ENCODE measurements around the gene RNF20. TPM values are rescaled to one million over a fixed set of nuclear protein-coding genes. Genes with fewer than 3 reads are reported as not detected.

The RNF20 gene
- total and polyA plus RNA-seq, 2 of the 13 experiments (the other 11 are each of a cell fraction or from before 2014, with no cell fraction given), result 12.7 to 37.6 TPM

DNA sequence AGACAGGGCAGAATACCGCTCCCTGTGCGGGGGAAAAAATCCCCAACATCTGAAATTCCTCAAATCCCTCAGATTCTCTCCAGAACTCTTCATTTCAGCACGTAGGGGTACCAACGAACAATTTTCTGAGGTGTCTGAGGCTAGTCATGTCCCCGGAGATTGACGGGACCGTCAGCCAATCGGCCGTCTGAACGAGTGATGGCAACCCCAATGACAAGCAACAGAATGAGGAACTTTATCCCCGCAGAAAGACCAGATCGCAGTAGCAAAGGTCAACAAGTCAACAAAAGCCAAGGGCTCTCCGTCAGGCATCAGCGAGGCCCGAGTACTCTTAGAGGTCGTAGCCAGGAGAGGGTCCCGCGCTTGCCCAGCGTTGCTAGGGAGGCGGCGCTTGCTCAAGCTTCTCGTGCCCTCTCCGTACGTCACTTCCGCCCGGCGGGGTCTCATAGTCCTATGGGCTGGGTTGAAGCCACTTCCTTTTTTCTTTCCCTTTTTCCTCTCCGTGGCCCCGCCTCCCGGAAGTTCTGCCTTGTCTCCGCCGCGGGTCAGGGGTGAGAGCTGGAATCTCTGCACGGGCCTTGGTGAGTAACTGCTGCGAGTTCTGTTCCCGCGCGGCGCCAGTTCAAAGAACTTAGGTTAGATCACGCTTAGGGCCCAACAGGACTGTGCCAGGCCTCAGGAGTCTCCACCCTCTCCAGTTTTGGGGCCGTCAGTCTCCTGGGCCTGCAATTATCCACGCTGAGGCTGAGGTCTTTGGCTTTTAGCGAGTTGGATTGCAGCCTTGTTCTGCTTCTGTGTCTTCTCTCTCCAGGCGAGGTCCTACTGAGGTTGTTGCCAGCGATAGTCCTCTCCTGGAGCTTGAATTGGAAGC is at the start of gene RNF20 (continued):
- TF ChIP-seq, protein P1, sequence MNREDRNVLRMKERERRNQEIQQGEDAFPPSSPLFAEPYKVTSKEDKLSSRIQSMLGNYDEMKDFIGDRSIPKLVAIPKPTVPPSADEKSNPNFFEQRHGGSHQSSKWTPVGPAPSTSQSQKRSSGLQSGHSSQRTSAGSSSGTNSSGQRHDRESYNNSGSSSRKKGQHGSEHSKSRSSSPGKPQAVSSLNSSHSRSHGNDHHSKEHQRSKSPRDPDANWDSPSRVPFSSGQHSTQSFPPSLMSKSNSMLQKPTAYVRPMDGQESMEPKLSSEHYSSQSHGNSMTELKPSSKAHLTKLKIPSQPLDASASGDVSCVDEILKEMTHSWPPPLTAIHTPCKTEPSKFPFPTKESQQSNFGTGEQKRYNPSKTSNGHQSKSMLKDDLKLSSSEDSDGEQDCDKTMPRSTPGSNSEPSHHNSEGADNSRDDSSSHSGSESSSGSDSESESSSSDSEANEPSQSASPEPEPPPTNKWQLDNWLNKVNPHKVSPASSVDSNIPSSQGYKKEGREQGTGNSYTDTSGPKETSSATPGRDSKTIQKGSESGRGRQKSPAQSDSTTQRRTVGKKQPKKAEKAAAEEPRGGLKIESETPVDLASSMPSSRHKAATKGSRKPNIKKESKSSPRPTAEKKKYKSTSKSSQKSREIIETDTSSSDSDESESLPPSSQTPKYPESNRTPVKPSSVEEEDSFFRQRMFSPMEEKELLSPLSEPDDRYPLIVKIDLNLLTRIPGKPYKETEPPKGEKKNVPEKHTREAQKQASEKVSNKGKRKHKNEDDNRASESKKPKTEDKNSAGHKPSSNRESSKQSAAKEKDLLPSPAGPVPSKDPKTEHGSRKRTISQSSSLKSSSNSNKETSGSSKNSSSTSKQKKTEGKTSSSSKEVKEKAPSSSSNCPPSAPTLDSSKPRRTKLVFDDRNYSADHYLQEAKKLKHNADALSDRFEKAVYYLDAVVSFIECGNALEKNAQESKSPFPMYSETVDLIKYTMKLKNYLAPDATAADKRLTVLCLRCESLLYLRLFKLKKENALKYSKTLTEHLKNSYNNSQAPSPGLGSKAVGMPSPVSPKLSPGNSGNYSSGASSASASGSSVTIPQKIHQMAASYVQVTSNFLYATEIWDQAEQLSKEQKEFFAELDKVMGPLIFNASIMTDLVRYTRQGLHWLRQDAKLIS (CRISPR knock-in tag; IDR thresholded peaks at IDR 0.05), result no peak
- no peak for TF ChIP-seq ZNF577 (CRISPR knock-in tag; IDR thresholded peaks at IDR 0.05; ENCODE audit: borderline replicate concordance, low read depth)
- TF ChIP-seq PTBP1 (IDR thresholded peaks at IDR 0.05; ENCODE audit: low read depth, low read length, poor library complexity, severe bottlenecking), result no peak
- no peak for TF ChIP-seq ZNF468 (CRISPR knock-in tag; IDR thresholded peaks at IDR 0.05)
- TF ChIP-seq AKAP8 (CRISPR knock-in tag; IDR thresholded peaks at IDR 0.05), result 0 out of 2 replicates have a peak, but pooled peaks have one; percentile 66
- TF ChIP-seq SKI (IDR thresholded peaks at IDR 0.05; ENCODE audit: partially characterized antibody), result no peak
- no peak for TF ChIP-seq ONECUT2 (CRISPR knock-in tag; IDR thresholded peaks at IDR 0.05)
- peak; percentile 59; the same call in 1 of the 2 replicates for TF ChIP-seq TAF1 (CRISPR knock-in tag; IDR thresholded peaks at IDR 0.05)
- no peak for TF ChIP-seq ZNF614 (CRISPR knock-in tag; IDR thresholded peaks at IDR 0.05; ENCODE audit: borderline replicate concordance)
- TF ChIP-seq, protein P2, sequence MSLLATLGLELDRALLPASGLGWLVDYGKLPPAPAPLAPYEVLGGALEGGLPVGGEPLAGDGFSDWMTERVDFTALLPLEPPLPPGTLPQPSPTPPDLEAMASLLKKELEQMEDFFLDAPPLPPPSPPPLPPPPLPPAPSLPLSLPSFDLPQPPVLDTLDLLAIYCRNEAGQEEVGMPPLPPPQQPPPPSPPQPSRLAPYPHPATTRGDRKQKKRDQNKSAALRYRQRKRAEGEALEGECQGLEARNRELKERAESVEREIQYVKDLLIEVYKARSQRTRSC (CRISPR knock-in tag; IDR thresholded peaks at IDR 0.05; ENCODE audit: low read depth), result no peak
- peak; percentile 49; the same call in 1 of the 2 replicates for TF ChIP-seq ZNF891 (CRISPR knock-in tag; IDR thresholded peaks at IDR 0.05)
- no peak for TF ChIP-seq RBM39 (IDR thresholded peaks at IDR 0.05; ENCODE audit: low read depth, low read length, poor library complexity, severe bottlenecking)
- no peak for TF ChIP-seq RCOR2 (CRISPR knock-in tag; IDR thresholded peaks at IDR 0.05)
- TF ChIP-seq TCF7L2 (IDR thresholded peaks at IDR 0.05; ENCODE audit: low read depth, low read length), result no peak
- TF ChIP-seq ZBTB21 (CRISPR knock-in tag; IDR thresholded peaks at IDR 0.05), result no peak
- TF ChIP-seq TBX3 (IDR thresholded peaks at IDR 0.05; ENCODE audit: borderline replicate concordance), result no peak
- TF ChIP-seq, protein P3, sequence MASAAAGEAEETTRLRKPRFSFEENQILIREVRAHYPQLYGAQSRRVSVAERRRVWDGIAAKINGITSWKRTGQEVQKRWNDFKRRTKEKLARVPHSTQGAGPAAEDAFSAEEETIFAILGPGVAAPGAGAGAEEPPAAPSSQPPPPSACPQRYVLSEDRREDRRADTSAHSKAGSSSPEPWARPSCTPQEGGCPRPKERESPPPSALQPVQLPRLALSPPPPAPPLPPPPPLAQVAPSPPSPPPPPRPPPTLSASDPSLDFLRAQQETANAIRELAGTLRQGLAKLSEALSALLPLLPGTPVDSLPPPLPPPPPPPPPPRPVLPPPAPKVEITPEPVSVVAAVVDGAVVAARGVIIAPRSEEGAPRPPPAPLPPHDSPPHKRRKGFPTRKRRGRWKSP (CRISPR knock-in tag; IDR thresholded peaks at IDR 0.05), result peak; percentile 79; the same call in 1 of the 2 replicates
- TF ChIP-seq ATF7-NPFF (CRISPR knock-in tag; IDR thresholded peaks at IDR 0.05; ENCODE audit: low read depth), result 0 out of 2 replicates have a peak, but pooled peaks have one; percentile 43
- 0 out of 2 replicates have a peak, but pooled peaks have one; percentile 54 for TF ChIP-seq PCBP1 (IDR thresholded peaks at IDR 0.05; ENCODE audit: borderline replicate concordance, low read depth, low read length)
- no peak for TF ChIP-seq ZC3H4 (CRISPR knock-in tag; IDR thresholded peaks at IDR 0.05; ENCODE audit: borderline replicate concordance)
- no peak for TF ChIP-seq ZSCAN30 (CRISPR knock-in tag; IDR thresholded peaks at IDR 0.05)
- no peak for TF ChIP-seq ADNP (CRISPR knock-in tag; IDR thresholded peaks at IDR 0.05)
- no peak for TF ChIP-seq ARNT (IDR thresholded peaks at IDR 0.05)
- no peak for TF ChIP-seq ZNF883 (CRISPR knock-in tag; IDR thresholded peaks at IDR 0.05; ENCODE audit: not compliant biosample characterization)
- peak; percentile 87 for TF ChIP-seq IRF2 (CRISPR knock-in tag; IDR thresholded peaks at IDR 0.05)
- peak; percentile 12; the same call in 1 of the 2 replicates for TF ChIP-seq RXRB (CRISPR knock-in tag; IDR thresholded peaks at IDR 0.05; ENCODE audit: borderline replicate concordance)

Data from HepG2 (cell line).